ENCODE results near the gene EXOC6. TPM values are rescaled to one million over a fixed set of nuclear protein-coding genes. Genes with fewer than 3 reads are reported as not detected.

The EXOC6 gene
- total and polyA plus RNA-seq, 2 of the 13 experiments (the other 11 are each of a cell fraction or from before 2014, with no cell fraction given), result 22.2 to 29.2 TPM

GRCh38 chr10:93071674-93072224 is 223.4 kb downstream of the EXOC6 start (continued):
- TF ChIP-seq RFX1 (IDR thresholded peaks at IDR 0.05) (no peak), CBX5 (CRISPR knock-in tag; IDR thresholded peaks at IDR 0.05; ENCODE audit: borderline replicate concordance) (no peak), ZBTB42 (CRISPR knock-in tag; IDR thresholded peaks at IDR 0.05) (no peak), ZBTB38 (CRISPR knock-in tag; IDR thresholded peaks at IDR 0.05) (no peak), ZNF530 (CRISPR knock-in tag; IDR thresholded peaks at IDR 0.05; ENCODE audit: low read depth) (no peak), NFAT5 (CRISPR knock-in tag; IDR thresholded peaks at IDR 0.05) (no peak), U2AF2 (IDR thresholded peaks at IDR 0.05; ENCODE audit: low read depth, low read length) (no peak), AHR (CRISPR knock-in tag; IDR thresholded peaks at IDR 0.05) (no peak), REST (IDR thresholded peaks at IDR 0.05; ENCODE audit: borderline replicate concordance in 1 of 2, low read depth in 1 of 2, low read length in 2 of 2) (peak in 1 of 2 experiments; percentile 83; a peak in 2 of 4 replicates), ZNF616 (CRISPR knock-in tag; IDR thresholded peaks at IDR 0.05; ENCODE audit: low read depth) (no peak), ATRX (CRISPR knock-in tag; IDR thresholded peaks at IDR 0.05; ENCODE audit: borderline replicate concordance) (no peak), ZNF503 (CRISPR knock-in tag; IDR thresholded peaks at IDR 0.05) (no peak), SIX1 (CRISPR knock-in tag; IDR thresholded peaks at IDR 0.05; ENCODE audit: borderline replicate concordance) (no peak), SAFB2 (CRISPR knock-in tag; IDR thresholded peaks at IDR 0.05; ENCODE audit: borderline replicate concordance, low read depth) (no peak), ZNF660 (CRISPR knock-in tag; IDR thresholded peaks at IDR 0.05; ENCODE audit: borderline replicate concordance, low read depth) (no peak), NKX3-1 (CRISPR knock-in tag; IDR thresholded peaks at IDR 0.05) (no peak), SNRNP70 (IDR thresholded peaks at IDR 0.05; ENCODE audit: low read depth, low read length) (no peak), TBL1XR1 (IDR thresholded peaks at IDR 0.05; ENCODE audit: borderline replicate concordance, low read length, partially characterized antibody) (peak; percentile 86), ZFP1 (CRISPR knock-in tag; IDR thresholded peaks at IDR 0.05) (no peak), SKI (IDR thresholded peaks at IDR 0.05; ENCODE audit: partially characterized antibody) (peak; percentile 90)
